Activated CD8-positive, alpha-beta memory T cell treated with anti-CD3 and anti-CD28 coated beads for 48 hours (primary cell): ENCODE results near the gene CPNE1.

Experiments
- DNase-seq, 3 experiments: peaks; one replicate each; pipeline ENCODE4 v3.0.0-alpha.2; 2020; ENCODE audit warnings: low read depth in 2 of 3, low spot score in 2 of 3

CPNE1 gene

GRCh38 chr20:35654415-35654814, 10.3 kb downstream of the CPNE1 start:
- no peak for DNase-seq

GRCh38 chr20:35653893-35654292, 10.8 kb downstream of the CPNE1 start:
- DNase-seq, result no peak

- DNase-seq, result no peak
Observed at GRCh38 chr20:35653430-35653734, 11.3 kb downstream of the CPNE1 start.

GRCh38 chr20:35652641-35653429, 11.9 kb downstream of the CPNE1 start:
- no peak for DNase-seq

- DNase-seq, result no peak
Observed at GRCh38 chr20:35651958-35652357, 12.7 kb downstream of the CPNE1 start.

- no peak for DNase-seq
Observed at GRCh38 chr20:35650632-35651031, 14.1 kb downstream of the CPNE1 start.

- DNase-seq, result no peak
Observed at GRCh38 chr20:35648836-35649235, 15.9 kb downstream of the CPNE1 start.

GRCh38 chr20:35644806-35645205, 19.9 kb downstream of the CPNE1 start:
- no peak for DNase-seq

GRCh38 chr20:35643045-35643444, 21.7 kb downstream of the CPNE1 start:
- no peak for DNase-seq

GRCh38 chr20:35641743-35642142, 23.0 kb downstream of the CPNE1 start:
- no peak for DNase-seq

- no peak for DNase-seq
Observed at GRCh38 chr20:35640724-35641123, 24.0 kb downstream of the CPNE1 start.

- DNase-seq, result no peak
Observed at GRCh38 chr20:35638751-35639150, 25.9 kb downstream of the CPNE1 start.

GRCh38 chr20:35637276-35637675, 27.4 kb downstream of the CPNE1 start:
- DNase-seq, result no peak

GRCh38 chr20:35636095-35636494, 28.6 kb downstream of the CPNE1 start:
- no peak for DNase-seq

- no peak for DNase-seq
Observed at GRCh38 chr20:35635652-35636051, 29.0 kb downstream of the CPNE1 start.

- no peak for DNase-seq
Observed at GRCh38 chr20:35632539-35633115, 32.1 kb downstream of the CPNE1 start.

- no peak for DNase-seq
Observed at GRCh38 chr20:35630636-35631035, 34.1 kb downstream of the CPNE1 start.

GRCh38 chr20:35629427-35630145, 35.1 kb downstream of the CPNE1 start:
- DNase-seq, result no peak

- no peak for DNase-seq
Observed at GRCh38 chr20:35627121-35627520, 37.6 kb downstream of the CPNE1 start.

GRCh38 chr20:35626386-35627001, 38.2 kb downstream of the CPNE1 start:
- DNase-seq, result no peak

GRCh38 chr20:35625584-35626385, 38.9 kb downstream of the CPNE1 start:
- DNase-seq, result no peak
